Suprapubic skin (tissue), 4 donors: ENCODE results near the gene IL1RAPL2.

Experiments used
- CTCF ChIP-seq, 2 donors: fragments of 200-600 bp in 1 of 2; fragments of 450-650 bp in 1 of 2; sonication (generic) in 1 of 2; IDR thresholded peaks; one replicate each; pipeline ENCODE4 v1.5.1; 2016 to 2019; ENCODE audit warnings: antibody characterized with exemption in 2 of 2, mild to moderate bottlenecking in 1 of 2, moderate library complexity in 1 of 2
- EP300 ChIP-seq: sonication (generic); formaldehyde crosslinking; IDR thresholded peaks from one replicate; pipeline ENCODE4 v1.6.1; 2017; ENCODE audit warnings: antibody characterized with exemption
- POLR2A ChIP-seq, 2 donors: fragments of 450-650 bp; IDR thresholded peaks; one replicate each; pipeline ENCODE4 v1.6.1; 2017; ENCODE audit warnings: antibody characterized with exemption in 2 of 2, mild to moderate bottlenecking in 2 of 2, moderate library complexity in 2 of 2
- POLR2AphosphoS5 ChIP-seq, 3 donors: sonication (generic); formaldehyde crosslinking; IDR thresholded peaks; one replicate each; pipeline ENCODE4 v1.6.1; 2017; ENCODE audit warnings: antibody characterized with exemption in 3 of 3

GRCh38 chrX:105221374-105221773 is 655.4 kb downstream of the IL1RAPL2 start:
- TF ChIP-seq POLR2A (IDR thresholded peaks at IDR 0.05) (no peak), CTCF (IDR thresholded peaks at IDR 0.05) (no peak), EP300 (no peak), POLR2AphosphoS5 (IDR thresholded peaks at IDR 0.05) (no peak)
